ENCODE results near the gene CAPN9.

- TF ChIP-seq CTCF (IDR thresholded peaks at IDR 0.05; ENCODE audit: low read depth, low read length, poor library complexity, severe bottlenecking): no peak
- no peak for TF ChIP-seq EZH2phosphoT487 (IDR thresholded peaks at IDR 0.05; ENCODE audit: borderline replicate concordance, low read length)
These were observed 31.9 kb downstream of the CAPN9 start for GRCh38 chr1:230778916-230779590.
